Measurements from ENCODE around the gene ZNF273. TPM values are rescaled to one million over a fixed set of nuclear protein-coding genes. Genes with fewer than 3 reads are reported as not detected.
"Not testable (repeated sequence)": the region's sequence is repeated elsewhere in the genome, so short reads cannot be mapped to it uniquely, and the experiment has no call there.

ZNF273 gene
- total RNA-seq, 1 donor from 2014 or later, result 9.6 TPM

GRCh38 chr7:64905547-64905946 lies 2.5 kb downstream of the ZNF273 start:
- Mint-ChIP-seq H3K27ac (ENCODE audit: unreplicated experiment) (no peak overlapping the region), H3K9me3 (ENCODE audit: unreplicated experiment) (peaks cover 2% of the 10 kb centered on the region), H3K27me3 (ENCODE audit: unreplicated experiment) (peaks cover 4% of the 10 kb centered on the region), H3K4me1 (ENCODE audit: low read depth, unreplicated experiment) (peaks cover 23% of the 10 kb centered on the region), H3K36me3 (ENCODE audit: unreplicated experiment) (no peaks in the 10 kb centered on the region), H3K4me3 (ENCODE audit: unreplicated experiment) (peak overlapping the region; percentile 14)
- TF ChIP-seq, protein P1, sequence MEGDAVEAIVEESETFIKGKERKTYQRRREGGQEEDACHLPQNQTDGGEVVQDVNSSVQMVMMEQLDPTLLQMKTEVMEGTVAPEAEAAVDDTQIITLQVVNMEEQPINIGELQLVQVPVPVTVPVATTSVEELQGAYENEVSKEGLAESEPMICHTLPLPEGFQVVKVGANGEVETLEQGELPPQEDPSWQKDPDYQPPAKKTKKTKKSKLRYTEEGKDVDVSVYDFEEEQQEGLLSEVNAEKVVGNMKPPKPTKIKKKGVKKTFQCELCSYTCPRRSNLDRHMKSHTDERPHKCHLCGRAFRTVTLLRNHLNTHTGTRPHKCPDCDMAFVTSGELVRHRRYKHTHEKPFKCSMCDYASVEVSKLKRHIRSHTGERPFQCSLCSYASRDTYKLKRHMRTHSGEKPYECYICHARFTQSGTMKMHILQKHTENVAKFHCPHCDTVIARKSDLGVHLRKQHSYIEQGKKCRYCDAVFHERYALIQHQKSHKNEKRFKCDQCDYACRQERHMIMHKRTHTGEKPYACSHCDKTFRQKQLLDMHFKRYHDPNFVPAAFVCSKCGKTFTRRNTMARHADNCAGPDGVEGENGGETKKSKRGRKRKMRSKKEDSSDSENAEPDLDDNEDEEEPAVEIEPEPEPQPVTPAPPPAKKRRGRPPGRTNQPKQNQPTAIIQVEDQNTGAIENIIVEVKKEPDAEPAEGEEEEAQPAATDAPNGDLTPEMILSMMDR (IDR thresholded peaks at IDR 0.05; ENCODE audit: partially characterized antibody, unreplicated experiment), result no peak
- DNase-seq, result no peak

GRCh38 chr7:64907641-64908326 lies 4.7 kb downstream of the ZNF273 start:
- DNase-seq, result no peak
- peak overlapping the region; percentile 18 for H3K4me3 Mint-ChIP-seq (ENCODE audit: unreplicated experiment)
- H3K4me1 Mint-ChIP-seq (ENCODE audit: low read depth, unreplicated experiment), result peaks cover 23% of the 10 kb centered on the region
- H3K27me3 Mint-ChIP-seq (ENCODE audit: unreplicated experiment), result peaks cover 4% of the 10 kb centered on the region
- H3K27ac Mint-ChIP-seq (ENCODE audit: unreplicated experiment), result peak overlapping the region; percentile 57
- no peaks in the 10 kb centered on the region for H3K36me3 Mint-ChIP-seq (ENCODE audit: unreplicated experiment)
- TF ChIP-seq, protein P1 (IDR thresholded peaks at IDR 0.05; ENCODE audit: partially characterized antibody, unreplicated experiment), result no peak
- peaks cover 2% of the 10 kb centered on the region for H3K9me3 Mint-ChIP-seq (ENCODE audit: unreplicated experiment)

DNA sequence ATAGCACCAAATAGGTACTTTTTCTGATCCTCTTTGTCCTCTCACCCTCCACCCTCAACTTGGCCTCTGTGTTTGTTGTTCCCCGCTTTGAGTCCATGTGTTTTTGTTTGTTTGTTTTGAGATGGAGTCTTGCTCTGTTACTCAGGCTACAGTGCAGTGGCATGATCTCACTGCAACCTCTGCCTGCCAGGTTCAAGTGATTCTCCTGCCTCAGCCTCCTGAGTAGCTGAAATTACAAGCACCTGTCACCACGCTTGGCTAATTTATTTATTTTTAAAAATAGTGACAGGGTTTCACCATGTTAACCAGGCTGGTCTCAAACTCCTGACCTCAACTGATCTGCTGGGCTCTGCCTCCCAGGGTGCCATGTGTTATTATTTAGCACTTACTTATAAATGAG lies 5.3 kb downstream of the ZNF273 start:
- H3K4me1 Mint-ChIP-seq (ENCODE audit: low read depth, unreplicated experiment), result peaks cover 23% of the 10 kb centered on the region
- TF ChIP-seq, protein P1 (IDR thresholded peaks at IDR 0.05; ENCODE audit: partially characterized antibody, unreplicated experiment), result no peak
- H3K9me3 Mint-ChIP-seq (ENCODE audit: unreplicated experiment), result no peaks in the 10 kb centered on the region
- H3K36me3 Mint-ChIP-seq (ENCODE audit: unreplicated experiment), result no peaks in the 10 kb centered on the region
- no peak for DNase-seq
- H3K27me3 Mint-ChIP-seq (ENCODE audit: unreplicated experiment), result no peaks in the 10 kb centered on the region
- H3K27ac Mint-ChIP-seq (ENCODE audit: unreplicated experiment), result peak overlapping the region; percentile 90
- H3K4me3 Mint-ChIP-seq (ENCODE audit: unreplicated experiment), result no peak overlapping the region

GRCh38 chr7:64914557-64914956 lies 11.5 kb downstream of the ZNF273 start:
- Mint-ChIP-seq H3K9me3 (ENCODE audit: unreplicated experiment) (peaks cover 3% of the 10 kb centered on the region), H3K27me3 (ENCODE audit: unreplicated experiment) (no peaks in the 10 kb centered on the region), H3K27ac (ENCODE audit: unreplicated experiment) (no peak overlapping the region), H3K36me3 (ENCODE audit: unreplicated experiment) (peaks cover 5% of the 10 kb centered on the region), H3K4me3 (ENCODE audit: unreplicated experiment) (no peak overlapping the region), H3K4me1 (ENCODE audit: low read depth, unreplicated experiment) (no peaks in the 10 kb centered on the region)
- DNase-seq, result no peak
- TF ChIP-seq, protein P1 (IDR thresholded peaks at IDR 0.05; ENCODE audit: partially characterized antibody, unreplicated experiment), result no peak

DNA sequence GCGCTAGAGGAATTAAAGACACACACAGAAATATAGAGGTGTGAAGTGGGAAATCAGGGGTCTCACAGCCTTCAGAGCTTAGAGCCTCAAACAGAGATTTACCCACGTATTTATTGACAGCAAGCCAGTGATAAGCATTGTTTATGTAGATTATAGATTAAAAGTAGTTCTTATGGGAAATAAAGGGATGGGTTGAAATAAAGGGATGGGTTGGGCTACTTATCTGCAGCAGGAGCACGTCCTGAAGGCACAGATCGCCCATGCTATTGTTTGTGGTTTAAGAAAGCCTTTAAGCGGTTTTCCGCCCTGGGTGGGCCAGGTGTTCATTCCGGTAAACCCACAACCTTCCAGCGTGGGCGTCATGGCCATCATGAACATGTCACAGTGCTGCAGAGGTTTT lies 12.2 kb downstream of the ZNF273 start:
- H3K4me3 Mint-ChIP-seq (ENCODE audit: unreplicated experiment); DNase-seq; H3K9me3 Mint-ChIP-seq (ENCODE audit: unreplicated experiment); H3K36me3 Mint-ChIP-seq (ENCODE audit: unreplicated experiment); H3K4me1 Mint-ChIP-seq (ENCODE audit: low read depth, unreplicated experiment); H3K27me3 Mint-ChIP-seq (ENCODE audit: unreplicated experiment); H3K27ac Mint-ChIP-seq (ENCODE audit: unreplicated experiment): not testable (repeated sequence)

DNA sequence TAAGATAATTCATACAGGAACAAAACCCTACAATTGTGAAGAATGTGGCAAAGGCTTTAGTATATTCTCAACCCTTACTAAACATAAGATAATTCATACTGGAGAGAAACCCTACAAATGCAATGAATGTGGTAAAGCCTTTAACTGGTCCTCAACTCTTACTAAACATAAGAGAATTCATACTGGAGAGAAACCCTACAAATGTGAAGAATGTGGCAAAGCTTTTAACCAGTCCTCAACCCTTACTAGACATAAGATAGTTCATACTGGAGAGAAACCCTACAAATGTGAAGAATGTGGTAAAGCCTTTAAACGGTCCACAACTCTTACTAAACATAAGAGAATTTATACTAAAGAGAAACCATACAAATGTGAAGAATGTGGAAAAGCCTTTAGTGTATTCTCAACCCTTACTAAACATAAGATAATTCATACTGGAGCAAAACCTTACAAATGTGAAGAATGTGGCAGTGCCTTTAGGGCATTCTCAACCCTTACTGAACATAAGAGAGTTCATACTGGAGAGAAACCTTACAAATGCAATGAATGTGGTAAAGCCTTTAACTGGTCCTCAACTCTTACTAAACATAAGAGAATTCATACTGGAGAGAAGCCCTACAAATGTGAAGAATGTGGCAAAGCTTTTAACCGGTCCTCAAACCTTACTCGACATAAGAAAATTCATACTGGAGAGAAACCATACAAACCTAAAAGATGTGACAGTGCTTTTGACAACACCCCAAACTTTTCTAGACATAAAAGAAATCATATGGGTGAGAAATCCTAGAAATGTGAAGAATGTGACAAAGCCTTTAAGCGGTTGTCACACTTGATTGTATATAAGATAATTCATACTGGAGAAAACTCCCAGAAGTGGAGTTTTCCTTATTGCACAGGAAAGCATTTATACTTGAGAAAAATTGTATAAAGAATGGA lies 25.4 kb downstream of the ZNF273 start:
- peaks cover 46% of the 10 kb centered on the region for H3K36me3 Mint-ChIP-seq (ENCODE audit: unreplicated experiment)
- H3K9me3 Mint-ChIP-seq (ENCODE audit: unreplicated experiment), result peaks cover 13% of the 10 kb centered on the region
- H3K27ac Mint-ChIP-seq (ENCODE audit: unreplicated experiment); H3K27me3 Mint-ChIP-seq (ENCODE audit: unreplicated experiment); H3K4me1 Mint-ChIP-seq (ENCODE audit: low read depth, unreplicated experiment); DNase-seq; H3K4me3 Mint-ChIP-seq (ENCODE audit: unreplicated experiment): not testable (repeated sequence)
